Measurements from ENCODE around the gene UBE2J2.
A peak's percentile ranks its signal among the peaks of the same experiment; 100 is the strongest.
"Not testable (repeated sequence)": the region's sequence is repeated elsewhere in the genome, so short reads cannot be mapped to it uniquely, and the experiment has no call there.

Gene UBE2J2

GRCh38 chr1:1253972-1254666 lies 19.5 kb downstream of the UBE2J2 start:
- no peak for DNase-seq

- DNase-seq: no peak
Measured at GRCh38 chr1:1253314-1253713, 20.3 kb downstream of the UBE2J2 start.

- no peak for DNase-seq
Measured at GRCh38 chr1:1250786-1251284, 22.8 kb downstream of the UBE2J2 start.

- not testable (repeated sequence) for DNase-seq
Measured at GRCh38 chr1:1248009-1248913, 25.4 kb downstream of the UBE2J2 start.

GRCh38 chr1:1247341-1247913 lies 26.2 kb downstream of the UBE2J2 start:
- no peak for DNase-seq

GRCh38 chr1:1246577-1247340 lies 26.9 kb downstream of the UBE2J2 start, which contains the start of gene C1QTNF12:
TSS of gene C1QTNF12 (minus strand) at chr1:1246722. CDS start at chr1:1246690, 32 bp downstream.
- no peak for DNase-seq

- no peak for DNase-seq
Measured at GRCh38 chr1:1245817-1246576, 27.7 kb downstream of the UBE2J2 start.

- no peak for DNase-seq
Measured at GRCh38 chr1:1245178-1245816, 28.4 kb downstream of the UBE2J2 start.

- DNase-seq: no peak
Measured at GRCh38 chr1:1244192-1244811, 29.4 kb downstream of the UBE2J2 start.

- no peak for DNase-seq
Measured at GRCh38 chr1:1243807-1244191, 29.9 kb downstream of the UBE2J2 start.

GRCh38 chr1:1243266-1243660 lies 30.4 kb downstream of the UBE2J2 start:
- no peak for DNase-seq

- DNase-seq: no peak
Measured at GRCh38 chr1:1242461-1243265, 31.0 kb downstream of the UBE2J2 start.

- no peak for DNase-seq
Measured at GRCh38 chr1:1241588-1242219, 31.9 kb downstream of the UBE2J2 start.

- peak; percentile 30 to 35 for DNase-seq
Measured at GRCh38 chr1:1240822-1241587, 32.6 kb downstream of the UBE2J2 start.

GRCh38 chr1:1240348-1240732 lies 33.3 kb downstream of the UBE2J2 start:
- DNase-seq: no peak

- DNase-seq: no peak
Measured at GRCh38 chr1:1239614-1240347, 33.9 kb downstream of the UBE2J2 start.

GRCh38 chr1:1239227-1239613 lies 34.4 kb downstream of the UBE2J2 start:
- DNase-seq: no peak

GRCh38 chr1:1238702-1239178 lies 34.9 kb downstream of the UBE2J2 start:
- DNase-seq: no peak

All from Kasumi-1 (cell line).